ENCODE results near the gene SLC35F5.
A peak's percentile ranks its signal among the peaks of the same experiment; 100 is the strongest.

The SLC35F5 gene

DNA sequence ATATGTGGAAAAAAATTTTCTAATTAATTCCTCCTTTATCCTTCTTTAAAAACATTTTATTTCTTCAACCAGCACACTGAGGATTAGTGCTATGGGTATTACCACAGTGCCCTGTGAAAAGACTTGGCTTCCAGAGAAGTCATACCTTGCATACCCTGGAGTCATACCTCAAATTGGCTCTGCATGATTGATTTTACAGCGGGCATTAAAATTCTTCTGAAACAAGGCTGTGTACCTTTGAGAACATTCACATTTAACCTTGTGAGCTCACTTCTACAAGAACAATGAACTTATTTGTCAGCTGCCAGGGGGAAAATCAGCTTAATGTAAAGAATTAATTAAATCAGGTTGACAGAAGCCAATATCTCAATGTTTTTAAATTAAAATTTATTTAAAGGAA lies 44.6 kb downstream of the SLC35F5 start:
- TF ChIP-seq NFIC (IDR thresholded peaks at IDR 0.05) (peak; percentile 84), TAF1 (IDR thresholded peaks at IDR 0.05; ENCODE audit: low read depth) (no peak), FOXM1 (IDR thresholded peaks at IDR 0.05; ENCODE audit: borderline replicate concordance, low read depth) (peak; percentile 62; the same call in 1 of the 2 replicates), RAD21 (IDR thresholded peaks at IDR 0.05; ENCODE audit: low read depth) (peak; percentile 25; the same call in 1 of the 2 replicates), EGR1 (IDR thresholded peaks at IDR 0.05) (no peak), TCF12 (IDR thresholded peaks at IDR 0.05; ENCODE audit: low read depth) (peak; percentile 89), EP300 (IDR thresholded peaks at IDR 0.05; ENCODE audit: borderline replicate concordance) (peak; percentile 90), TEAD4 (IDR thresholded peaks at IDR 0.05) (peak; percentile 99), ZBTB7A (IDR thresholded peaks at IDR 0.05; ENCODE audit: low read depth) (no peak), CREB1 (IDR thresholded peaks at IDR 0.05; ENCODE audit: low read depth) (no peak), YY1 (IDR thresholded peaks at IDR 0.05; ENCODE audit: low read depth) (no peak), CEBPB (IDR thresholded peaks at IDR 0.05) (peak; percentile 54; the same call in 1 of the 2 replicates)
- TF ChIP-seq, protein P1, sequence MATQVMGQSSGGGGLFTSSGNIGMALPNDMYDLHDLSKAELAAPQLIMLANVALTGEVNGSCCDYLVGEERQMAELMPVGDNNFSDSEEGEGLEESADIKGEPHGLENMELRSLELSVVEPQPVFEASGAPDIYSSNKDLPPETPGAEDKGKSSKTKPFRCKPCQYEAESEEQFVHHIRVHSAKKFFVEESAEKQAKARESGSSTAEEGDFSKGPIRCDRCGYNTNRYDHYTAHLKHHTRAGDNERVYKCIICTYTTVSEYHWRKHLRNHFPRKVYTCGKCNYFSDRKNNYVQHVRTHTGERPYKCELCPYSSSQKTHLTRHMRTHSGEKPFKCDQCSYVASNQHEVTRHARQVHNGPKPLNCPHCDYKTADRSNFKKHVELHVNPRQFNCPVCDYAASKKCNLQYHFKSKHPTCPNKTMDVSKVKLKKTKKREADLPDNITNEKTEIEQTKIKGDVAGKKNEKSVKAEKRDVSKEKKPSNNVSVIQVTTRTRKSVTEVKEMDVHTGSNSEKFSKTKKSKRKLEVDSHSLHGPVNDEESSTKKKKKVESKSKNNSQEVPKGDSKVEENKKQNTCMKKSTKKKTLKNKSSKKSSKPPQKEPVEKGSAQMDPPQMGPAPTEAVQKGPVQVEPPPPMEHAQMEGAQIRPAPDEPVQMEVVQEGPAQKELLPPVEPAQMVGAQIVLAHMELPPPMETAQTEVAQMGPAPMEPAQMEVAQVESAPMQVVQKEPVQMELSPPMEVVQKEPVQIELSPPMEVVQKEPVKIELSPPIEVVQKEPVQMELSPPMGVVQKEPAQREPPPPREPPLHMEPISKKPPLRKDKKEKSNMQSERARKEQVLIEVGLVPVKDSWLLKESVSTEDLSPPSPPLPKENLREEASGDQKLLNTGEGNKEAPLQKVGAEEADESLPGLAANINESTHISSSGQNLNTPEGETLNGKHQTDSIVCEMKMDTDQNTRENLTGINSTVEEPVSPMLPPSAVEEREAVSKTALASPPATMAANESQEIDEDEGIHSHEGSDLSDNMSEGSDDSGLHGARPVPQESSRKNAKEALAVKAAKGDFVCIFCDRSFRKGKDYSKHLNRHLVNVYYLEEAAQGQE (IDR thresholded peaks at IDR 0.05; ENCODE audit: low read depth), result 0 out of 2 replicates have a peak, but pooled peaks have one; percentile 16
- TF ChIP-seq, protein P2, sequence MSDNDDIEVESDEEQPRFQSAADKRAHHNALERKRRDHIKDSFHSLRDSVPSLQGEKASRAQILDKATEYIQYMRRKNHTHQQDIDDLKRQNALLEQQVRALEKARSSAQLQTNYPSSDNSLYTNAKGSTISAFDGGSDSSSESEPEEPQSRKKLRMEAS (IDR thresholded peaks at IDR 0.05), result no peak
- TF ChIP-seq, protein P3, sequence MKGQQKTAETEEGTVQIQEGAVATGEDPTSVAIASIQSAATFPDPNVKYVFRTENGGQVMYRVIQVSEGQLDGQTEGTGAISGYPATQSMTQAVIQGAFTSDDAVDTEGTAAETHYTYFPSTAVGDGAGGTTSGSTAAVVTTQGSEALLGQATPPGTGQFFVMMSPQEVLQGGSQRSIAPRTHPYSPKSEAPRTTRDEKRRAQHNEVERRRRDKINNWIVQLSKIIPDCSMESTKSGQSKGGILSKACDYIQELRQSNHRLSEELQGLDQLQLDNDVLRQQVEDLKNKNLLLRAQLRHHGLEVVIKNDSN (IDR thresholded peaks at IDR 0.05), result no peak

DNA sequence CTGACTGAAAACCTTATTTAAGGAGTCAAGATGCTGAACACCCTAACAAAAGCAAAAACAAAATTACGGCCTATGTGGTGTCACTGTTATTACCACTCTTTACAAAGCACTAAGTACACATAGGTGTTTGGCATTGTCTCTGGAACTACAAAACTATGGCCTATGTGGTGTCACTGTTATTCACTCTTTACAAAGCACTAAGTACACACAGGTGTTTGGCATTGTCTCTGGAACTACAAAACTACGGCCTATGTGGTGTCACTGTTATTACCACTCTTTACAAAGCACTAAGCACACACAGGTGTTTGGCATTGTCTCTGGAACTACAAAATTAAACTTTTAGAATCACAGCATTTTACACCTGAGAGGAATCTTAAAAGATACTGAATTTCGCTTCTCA lies 47.4 kb downstream of the SLC35F5 start:
- TF ChIP-seq, protein P3 (IDR thresholded peaks at IDR 0.05), result no peak
- TF ChIP-seq, protein P1 (IDR thresholded peaks at IDR 0.05; ENCODE audit: low read depth), result no peak
- no peak for TF ChIP-seq TCF12 (IDR thresholded peaks at IDR 0.05; ENCODE audit: low read depth)
- no peak for TF ChIP-seq EP300 (IDR thresholded peaks at IDR 0.05; ENCODE audit: borderline replicate concordance)
- no peak for TF ChIP-seq ZBTB7A (IDR thresholded peaks at IDR 0.05; ENCODE audit: low read depth)
- no peak for TF ChIP-seq EGR1 (IDR thresholded peaks at IDR 0.05)
- TF ChIP-seq, protein P2 (IDR thresholded peaks at IDR 0.05), result no peak
- no peak for TF ChIP-seq NFIC (IDR thresholded peaks at IDR 0.05)

DNA sequence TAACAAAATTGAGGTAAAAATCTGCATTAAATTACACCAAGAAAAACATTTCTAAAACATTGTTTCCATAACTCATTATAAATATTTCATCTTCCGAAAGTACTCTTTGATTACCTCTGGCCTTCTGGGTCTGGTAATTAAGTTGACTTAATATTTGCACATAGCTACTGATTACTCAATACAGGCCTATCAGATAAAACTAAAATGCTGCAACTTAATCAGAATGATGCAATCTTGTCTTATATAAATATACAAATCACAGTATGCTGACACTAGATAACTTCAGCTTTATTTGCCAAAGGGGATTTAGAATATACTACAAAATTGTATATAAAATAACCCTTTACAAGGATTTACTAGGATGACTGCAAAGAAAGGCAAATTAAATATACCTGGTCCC lies 49.3 kb downstream of the SLC35F5 start:
- TF ChIP-seq CEBPB (IDR thresholded peaks at IDR 0.05) (no peak), CREB1 (IDR thresholded peaks at IDR 0.05; ENCODE audit: low read depth) (no peak), EP300 (IDR thresholded peaks at IDR 0.05; ENCODE audit: borderline replicate concordance) (no peak), TEAD4 (IDR thresholded peaks at IDR 0.05) (no peak), FOXM1 (IDR thresholded peaks at IDR 0.05; ENCODE audit: borderline replicate concordance, low read depth) (no peak)

DNA sequence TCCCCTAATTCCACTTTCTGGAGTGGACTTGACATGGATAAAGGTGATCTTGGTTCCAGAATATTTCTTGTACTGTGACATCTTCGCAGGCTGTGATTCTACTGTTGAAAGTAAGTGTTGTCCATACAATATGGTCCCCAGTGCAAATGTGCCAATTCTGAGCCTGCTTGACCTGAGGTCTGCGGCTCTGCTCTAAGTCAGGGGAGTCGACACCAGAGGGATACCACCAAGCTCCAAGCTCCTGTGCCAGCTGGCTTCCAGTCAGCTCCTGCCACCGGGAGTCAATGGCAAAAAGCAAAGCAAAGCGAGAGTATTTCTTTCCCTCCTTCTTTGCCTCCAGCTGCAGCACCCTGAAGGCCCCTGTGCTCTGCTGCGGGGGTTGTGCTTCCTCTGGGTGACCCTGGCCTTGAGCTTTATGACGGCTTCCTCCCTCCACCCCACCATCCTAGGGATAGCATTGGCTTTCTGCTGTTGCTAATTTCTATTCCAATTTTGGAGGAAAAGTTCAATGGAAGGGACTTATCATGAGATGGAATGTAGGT lies 50.4 kb downstream of the SLC35F5 start:
- no peak for TF ChIP-seq EGR1 (IDR thresholded peaks at IDR 0.05)
- TF ChIP-seq TAF1 (IDR thresholded peaks at IDR 0.05; ENCODE audit: low read depth), result no peak
- TF ChIP-seq TEAD4 (IDR thresholded peaks at IDR 0.05), result no peak
- TF ChIP-seq YY1 (IDR thresholded peaks at IDR 0.05; ENCODE audit: low read depth), result no peak
- TF ChIP-seq, protein P3 (IDR thresholded peaks at IDR 0.05), result no peak
- TF ChIP-seq RAD21 (IDR thresholded peaks at IDR 0.05; ENCODE audit: low read depth), result no peak
- no peak for TF ChIP-seq FOXM1 (IDR thresholded peaks at IDR 0.05; ENCODE audit: borderline replicate concordance, low read depth)
- TF ChIP-seq NFIC (IDR thresholded peaks at IDR 0.05), result no peak
- no peak for TF ChIP-seq EP300 (IDR thresholded peaks at IDR 0.05; ENCODE audit: borderline replicate concordance)
- TF ChIP-seq, protein P2 (IDR thresholded peaks at IDR 0.05), result no peak
- no peak for TF ChIP-seq ZBTB7A (IDR thresholded peaks at IDR 0.05; ENCODE audit: low read depth)

Measured in Ishikawa (cell line).